Neural progenitor cell (in vitro differentiated cells): ENCODE measurements around the gene UBAP1L.

Experiments
- CTCF ChIP-seq: fragments of 200-600 bp; sonication (generic); IDR thresholded peaks from 2 replicates; pipeline ENCODE4 v1.5.1; 2017; ENCODE audit warnings: antibody characterized with exemption, mild to moderate bottlenecking
- EZH2 ChIP-seq: fragments of 200-600 bp; sonication (generic); IDR thresholded peaks from 2 replicates; pipeline ENCODE4 v1.6.1; 2017; ENCODE audit warnings: antibody characterized with exemption, mild to moderate bottlenecking, moderate library complexity

DNA sequence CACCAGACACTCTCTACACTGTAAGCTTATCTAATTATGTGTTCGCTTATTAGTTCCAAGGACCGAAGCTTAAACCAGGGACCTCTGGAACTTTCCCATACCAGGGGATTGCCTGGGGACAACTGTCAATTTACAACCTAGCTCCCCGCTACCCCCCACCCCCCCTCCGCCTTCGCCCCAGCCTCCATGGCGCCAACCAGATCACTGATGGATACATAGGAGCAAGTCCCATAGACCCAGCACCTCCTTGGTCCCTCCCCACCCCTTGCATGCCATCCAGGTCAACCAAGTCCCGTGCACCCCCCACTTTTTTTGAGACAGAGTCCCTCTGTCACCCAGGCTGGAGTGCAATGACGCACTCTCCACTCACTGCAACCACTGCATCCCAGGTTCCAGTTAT lies 19.5 kb upstream of the UBAP1L start:
- TF ChIP-seq EZH2 (no peak), CTCF (no peak)
